ENCODE data around the gene PTGIS.

Gene PTGIS

DNA sequence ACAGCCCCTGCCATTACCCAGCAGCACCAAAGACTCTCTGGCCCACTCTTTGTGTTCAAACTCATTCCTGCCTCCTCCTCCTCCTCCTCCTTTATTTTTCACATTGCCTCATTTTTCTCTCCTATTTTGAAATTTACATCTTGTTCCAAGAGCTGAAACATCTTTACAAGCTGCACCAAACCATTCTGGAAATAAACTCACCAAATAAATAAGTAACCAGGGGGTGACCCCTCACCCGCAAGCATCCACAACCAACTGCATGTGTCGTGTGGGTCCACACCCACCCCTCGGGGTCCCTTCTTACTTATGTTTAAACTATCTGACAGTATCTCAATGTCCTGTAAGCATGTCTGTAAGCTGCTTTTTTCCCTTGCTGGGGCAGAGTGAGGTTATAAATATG, 86.8 kb downstream of the PTGIS start:
- no peak overlapping the region for H3K27ac ChIP-seq

DNA sequence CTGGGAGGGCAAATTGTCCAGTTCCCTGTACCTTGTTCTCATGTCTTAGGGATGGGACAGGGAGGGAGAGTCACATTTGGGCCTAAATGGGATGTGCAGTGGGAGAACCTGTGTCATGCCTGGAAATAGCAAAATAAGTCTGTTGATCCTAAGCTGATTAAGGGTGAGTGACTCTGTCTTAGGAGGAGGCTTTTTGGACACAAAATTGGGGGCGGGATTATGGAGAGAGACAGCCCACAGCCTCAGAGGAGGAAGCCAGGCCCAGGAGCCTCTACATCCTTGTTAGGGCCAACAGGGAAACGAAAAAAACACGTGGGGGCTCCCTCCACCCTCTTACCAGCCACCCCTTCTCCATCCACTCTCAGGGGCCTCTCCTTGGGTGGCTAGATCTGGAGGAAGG, 87.7 kb downstream of the PTGIS start:
- TF ChIP-seq, protein P1, sequence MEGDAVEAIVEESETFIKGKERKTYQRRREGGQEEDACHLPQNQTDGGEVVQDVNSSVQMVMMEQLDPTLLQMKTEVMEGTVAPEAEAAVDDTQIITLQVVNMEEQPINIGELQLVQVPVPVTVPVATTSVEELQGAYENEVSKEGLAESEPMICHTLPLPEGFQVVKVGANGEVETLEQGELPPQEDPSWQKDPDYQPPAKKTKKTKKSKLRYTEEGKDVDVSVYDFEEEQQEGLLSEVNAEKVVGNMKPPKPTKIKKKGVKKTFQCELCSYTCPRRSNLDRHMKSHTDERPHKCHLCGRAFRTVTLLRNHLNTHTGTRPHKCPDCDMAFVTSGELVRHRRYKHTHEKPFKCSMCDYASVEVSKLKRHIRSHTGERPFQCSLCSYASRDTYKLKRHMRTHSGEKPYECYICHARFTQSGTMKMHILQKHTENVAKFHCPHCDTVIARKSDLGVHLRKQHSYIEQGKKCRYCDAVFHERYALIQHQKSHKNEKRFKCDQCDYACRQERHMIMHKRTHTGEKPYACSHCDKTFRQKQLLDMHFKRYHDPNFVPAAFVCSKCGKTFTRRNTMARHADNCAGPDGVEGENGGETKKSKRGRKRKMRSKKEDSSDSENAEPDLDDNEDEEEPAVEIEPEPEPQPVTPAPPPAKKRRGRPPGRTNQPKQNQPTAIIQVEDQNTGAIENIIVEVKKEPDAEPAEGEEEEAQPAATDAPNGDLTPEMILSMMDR (conservative IDR thresholded peaks at IDR 0.05; ENCODE audit: low read depth) = no peak
- POLR2A ChIA-PET (ENCODE audit: low non-redundant PET) = no interaction called here
- CTCF ChIA-PET = interaction anchor here (0.7 kb wide), 1 partner anchor 96 kb away, joined by 4 read pairs; no protein-coding TSS in a partner anchor
- H3K27ac ChIP-seq = peak overlapping the region; percentile 10; the same call in 1 of the 2 replicates
- no peak for DNase-seq (ENCODE audit: low spot score)

More for the DNA sequence above, 86.8 kb downstream of the PTGIS start:
- TF ChIP-seq, protein P1 (conservative IDR thresholded peaks at IDR 0.05; ENCODE audit: low read depth) = no peak
- no peak for DNase-seq (ENCODE audit: low spot score)
- ChIA-PET POLR2A (ENCODE audit: low non-redundant PET) (no interaction called here), CTCF (no interaction called here)

DNA sequence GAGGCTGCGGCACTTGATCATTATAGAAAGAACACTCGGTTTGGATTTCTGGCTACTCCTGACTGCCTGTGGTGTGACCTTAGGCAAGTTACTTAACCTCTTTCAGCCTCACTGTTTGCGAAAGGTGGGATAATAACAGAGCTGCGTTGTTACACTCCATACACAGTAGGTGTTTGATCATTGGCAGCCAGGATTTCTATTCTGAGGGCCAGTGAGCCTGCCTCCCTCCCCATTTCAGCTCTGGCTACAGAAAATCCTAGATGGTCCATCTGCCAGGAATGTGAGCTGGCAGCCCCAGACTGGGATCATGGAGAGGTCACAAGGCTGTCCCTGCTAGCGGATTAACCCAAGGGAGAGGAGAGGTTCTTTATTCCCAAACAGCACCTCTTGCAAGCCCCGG, 88.2 kb downstream of the PTGIS start:
- H3K27ac ChIP-seq = peak overlapping the region; percentile 10; the same call in 1 of the 2 replicates
- DNase-seq (ENCODE audit: low spot score) = no peak
- ChIA-PET POLR2A (ENCODE audit: low non-redundant PET) (no interaction called here), CTCF (interaction anchor here (0.7 kb wide), 1 partner anchor 96 kb away, joined by 4 read pairs; no protein-coding TSS in a partner anchor)
- TF ChIP-seq, protein P1 (conservative IDR thresholded peaks at IDR 0.05; ENCODE audit: low read depth) = no peak

DNA sequence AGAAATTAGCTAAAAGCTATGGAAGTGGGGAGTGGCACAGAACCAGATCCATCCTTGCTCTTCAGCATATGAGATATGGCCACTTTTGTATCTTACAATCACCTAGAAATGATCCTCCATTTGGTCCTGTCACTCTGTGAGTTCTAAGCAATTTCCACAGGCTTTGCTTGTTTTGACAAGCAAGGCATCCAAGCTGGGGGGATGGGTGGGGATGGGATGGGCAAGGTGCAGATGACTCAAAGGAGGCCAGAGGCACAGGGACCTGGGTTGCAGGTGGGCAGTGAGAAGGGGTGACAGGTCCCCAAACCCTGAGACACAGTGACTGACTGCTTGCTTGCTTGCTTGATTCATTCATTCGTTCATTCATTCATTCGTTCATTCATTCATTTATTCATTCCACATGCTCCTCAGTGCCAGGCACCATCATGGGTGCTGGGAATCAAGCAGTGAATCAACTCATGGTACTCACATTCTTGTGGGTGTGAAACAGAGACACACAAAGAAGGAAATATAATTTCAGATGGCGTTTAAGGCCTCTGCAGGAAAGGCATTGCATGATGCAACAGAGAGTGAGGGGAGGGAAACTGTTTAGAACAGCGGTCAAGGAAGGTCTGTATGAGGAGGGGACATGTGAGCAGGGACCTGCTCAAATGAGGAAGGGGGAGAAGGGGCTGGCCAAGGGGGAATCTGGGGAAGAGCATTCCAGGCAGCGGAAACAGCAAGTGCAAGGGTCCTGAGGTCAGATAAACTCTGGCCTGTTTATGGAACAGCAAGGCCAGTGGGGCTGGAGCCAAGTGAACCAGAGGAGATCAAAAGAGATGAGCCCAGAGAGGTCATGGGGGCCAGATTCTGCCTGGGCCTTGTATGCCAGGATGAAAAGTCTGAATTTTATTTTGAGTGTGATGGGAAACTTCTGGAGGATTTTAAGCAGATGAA, 88.9 kb downstream of the PTGIS start:
- CTCF ChIA-PET = no interaction called here
- DNase-seq (ENCODE audit: low spot score) = no peak
- POLR2A ChIA-PET (ENCODE audit: low non-redundant PET) = no interaction called here
- no peak overlapping the region for H3K27ac ChIP-seq
- TF ChIP-seq, protein P1 (conservative IDR thresholded peaks at IDR 0.05; ENCODE audit: low read depth) = no peak

DNA sequence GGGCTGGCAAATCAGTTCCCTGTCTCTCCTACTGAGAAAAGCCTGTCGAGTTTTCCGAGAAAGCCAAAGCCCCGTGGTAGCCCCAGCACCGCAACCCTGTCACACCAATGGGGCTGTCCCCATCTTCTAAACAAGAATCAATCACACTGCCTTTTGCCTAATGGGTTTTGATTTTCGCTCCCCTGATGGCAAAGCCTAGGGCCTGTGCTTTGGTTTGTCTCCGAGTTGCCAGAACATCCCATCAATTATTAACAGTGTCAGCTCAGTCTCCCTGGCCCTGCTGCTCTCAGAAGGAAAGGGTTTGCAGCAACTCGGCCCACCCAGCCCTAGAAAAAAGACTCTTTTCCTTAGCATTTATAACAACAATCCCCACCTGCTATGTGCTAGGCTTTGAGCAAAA, 89.7 kb downstream of the PTGIS start:
- ChIA-PET POLR2A (ENCODE audit: low non-redundant PET) (no interaction called here), CTCF (no interaction called here)
- TF ChIP-seq, protein P1 (conservative IDR thresholded peaks at IDR 0.05; ENCODE audit: low read depth) = no peak
- H3K27ac ChIP-seq = no peak overlapping the region
- no peak for DNase-seq (ENCODE audit: low spot score)

DNA sequence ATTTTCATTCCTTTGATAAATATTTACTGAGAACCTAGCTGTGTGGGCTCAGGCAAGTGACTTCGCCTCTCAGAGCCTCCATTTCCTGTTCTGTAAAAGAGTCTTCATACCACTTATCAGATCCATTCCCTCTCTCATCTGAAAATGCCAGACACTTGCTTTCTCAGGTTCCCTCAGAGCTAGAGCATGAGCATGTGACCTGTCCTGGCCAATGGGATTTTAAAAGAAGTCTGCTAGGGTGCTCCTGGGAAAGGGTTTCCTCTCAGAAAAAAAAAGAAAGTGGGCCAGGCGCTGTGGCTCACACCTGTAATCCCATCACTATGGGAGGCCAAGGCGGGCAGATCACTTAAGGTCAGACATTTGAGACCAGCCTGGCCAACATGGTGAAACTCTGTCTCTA, 90.7 kb downstream of the PTGIS start:
- DNase-seq (ENCODE audit: low spot score) = no peak
- ChIA-PET CTCF (interaction anchor here (1.1 kb wide), 1 partner anchor 31 kb away, joined by 3 read pairs; no protein-coding TSS in a partner anchor), POLR2A (ENCODE audit: low non-redundant PET) (interaction anchor here (0.5 kb wide), 1 partner anchor 86 kb away, joined by 3 read pairs; no protein-coding TSS in a partner anchor)
- no peak overlapping the region for H3K27ac ChIP-seq
- TF ChIP-seq, protein P1 (conservative IDR thresholded peaks at IDR 0.05; ENCODE audit: low read depth) = no peak
